Inflammatory macrophage (primary cell): ENCODE data around the gene KERA.
A peak's percentile ranks its signal among the peaks of the same experiment; 100 is the strongest.

ENCODE experiments used
- DNase-seq, 2 donors: peaks; one replicate each; pipeline ENCODE4 v3.0.0-alpha.2; 2020 to 2022

Gene KERA

GRCh38 chr12:91073426-91073825, 15.6 kb upstream of the KERA start:
- DNase-seq, result no peak

GRCh38 chr12:91072931-91073330, 15.1 kb upstream of the KERA start:
- no peak for DNase-seq

- DNase-seq, result no peak
Measured at GRCh38 chr12:91070936-91071335, 13.1 kb upstream of the KERA start.

- DNase-seq, result no peak
Measured at GRCh38 chr12:91065396-91065795, 7.6 kb upstream of the KERA start.

GRCh38 chr12:91064640-91065039, 6.8 kb upstream of the KERA start:
- DNase-seq, result no peak

- DNase-seq, result no peak
Measured at GRCh38 chr12:91061091-91061490, 3.3 kb upstream of the KERA start.

GRCh38 chr12:91059211-91059610, 1.4 kb upstream of the KERA start:
- no peak for DNase-seq

- no peak for DNase-seq
Measured at GRCh38 chr12:91058786-91059185, 962 bp upstream of the KERA start.

- no peak for DNase-seq
Measured at GRCh38 chr12:91056488-91056887, 1.3 kb downstream of the KERA start.

GRCh38 chr12:91055976-91056375, 1.8 kb downstream of the KERA start:
- DNase-seq, result no peak

- DNase-seq, result no peak
Measured at GRCh38 chr12:91053951-91054715, 3.7 kb downstream of the KERA start.

GRCh38 chr12:91052026-91052425, 5.8 kb downstream of the KERA start:
- no peak for DNase-seq

GRCh38 chr12:91044586-91044985, 13.2 kb downstream of the KERA start:
- no peak for DNase-seq

- DNase-seq, result no peak
Measured at GRCh38 chr12:91043408-91043807, 14.4 kb downstream of the KERA start.

GRCh38 chr12:91040096-91040755, 17.6 kb downstream of the KERA start:
- no peak for DNase-seq

- DNase-seq, result no peak
Measured at GRCh38 chr12:91037276-91037675, 20.5 kb downstream of the KERA start.

GRCh38 chr12:91033251-91033650, 24.6 kb downstream of the KERA start:
- no peak for DNase-seq

- no peak for DNase-seq
Measured at GRCh38 chr12:91023326-91024004, 34.4 kb downstream of the KERA start.

- peak; percentile 15 to 32 for DNase-seq
Measured at GRCh38 chr12:91021076-91021475, 36.7 kb downstream of the KERA start.

GRCh38 chr12:91019455-91019854, 38.4 kb downstream of the KERA start:
- no peak for DNase-seq

- no peak for DNase-seq
Measured at GRCh38 chr12:91017511-91018263, 40.1 kb downstream of the KERA start.

- no peak for DNase-seq
Measured at GRCh38 chr12:91017043-91017442, 40.8 kb downstream of the KERA start.

- no peak for DNase-seq
Measured at GRCh38 chr12:91009319-91009950, 48.4 kb downstream of the KERA start.
